Neutrophil (primary cell): Measurements from ENCODE around the gene OR8A1.
A peak's percentile ranks its signal among the peaks of the same experiment; 100 is the strongest.
"Not testable (repeated sequence)": the region's sequence is repeated elsewhere in the genome, so short reads cannot be mapped to it uniquely, and the experiment has no call there.

Experiments used
- H3K27ac ChIP-seq: fragments of 200-600 bp; sonication (generic); 2 replicates; pipeline ENCODE4 v1.5.1; 2016; ENCODE audit warnings: mild to moderate bottlenecking, moderate library complexity
- H3K27me3 ChIP-seq: fragments of 200-600 bp; sonication (generic); 2 replicates; pipeline ENCODE4 v1.6.0; 2016; ENCODE audit warnings: mild to moderate bottlenecking
- H3K36me3 ChIP-seq: fragments of 200-600 bp; sonication (generic); 2 replicates; pipeline ENCODE4 v1.5.1; 2017
- H3K4me1 ChIP-seq, 2 experiments: fragments of 200-600 bp in 1 of 2; sonication (generic) in 1 of 2; 1 replicate in 1 of 2; 2 replicates in 1 of 2; pipeline versions ENCODE4 v1.5.1 to v1.6.1; 2013 to 2016; ENCODE audit warnings: low read depth in 1 of 2, low read length in 1 of 2, mild to moderate bottlenecking in 1 of 2, moderate library complexity in 1 of 2; ENCODE audit not compliant: control insufficient read depth in 1 of 2, insufficient read depth in 1 of 2
- H3K4me3 ChIP-seq, 2 experiments: fragments of 200-600 bp in 1 of 2; sonication (generic) in 1 of 2; 1 replicate in 1 of 2; 2 replicates in 1 of 2; pipeline ENCODE4 v1.5.1; 2013 to 2016; ENCODE audit warnings: low read depth in 1 of 2, low read length in 1 of 2, mild to moderate bottlenecking in 1 of 2, moderate library complexity in 1 of 2
- H3K9me3 ChIP-seq: fragments of 200-600 bp; sonication (generic); 2 replicates; pipeline ENCODE4 v1.5.1; 2016
- CTCF ChIP-seq: fragments of 200-600 bp; sonication (generic); IDR thresholded peaks from 2 replicates; pipeline ENCODE4 v1.5.1; 2016; ENCODE audit warnings: antibody characterized with exemption

Gene OR8A1

GRCh38 chr11:124602193-124602592, 32.4 kb downstream of the OR8A1 start:
- H3K4me1 ChIP-seq, result peaks cover 11 to 14% of the 10 kb centered on the region in 2 experiments
- no peaks in the 10 kb centered on the region for H3K9me3 ChIP-seq
- no peaks in the 10 kb centered on the region for H3K36me3 ChIP-seq
- no peak overlapping the region for H3K27ac ChIP-seq
- TF ChIP-seq CTCF, result no peak
- peaks cover 8% of the 10 kb centered on the region for H3K27me3 ChIP-seq
- no peak overlapping the region for H3K4me3 ChIP-seq

- not testable (repeated sequence) for H3K4me3 ChIP-seq, H3K27ac ChIP-seq, H3K9me3 ChIP-seq, H3K36me3 ChIP-seq, H3K27me3 ChIP-seq
- H3K4me1 ChIP-seq, result peaks cover 11 to 14% of the 10 kb centered on the region in 2 experiments
Observed at GRCh38 chr11:124602723-124603122, 32.9 kb downstream of the OR8A1 start.

GRCh38 chr11:124605719-124606118, 35.9 kb downstream of the OR8A1 start:
- Histone ChIP-seq H3K36me3 (no peaks in the 10 kb centered on the region), H3K9me3 (no peaks in the 10 kb centered on the region), H3K27me3 (no peaks in the 10 kb centered on the region), H3K4me1 (peaks cover 11 to 14% of the 10 kb centered on the region in 2 experiments), H3K4me3 (no peak overlapping the region), H3K27ac (peak overlapping the region; percentile 53)
- TF ChIP-seq CTCF, result no peak

- Histone ChIP-seq H3K9me3 (no peaks in the 10 kb centered on the region), H3K4me3 (no peak overlapping the region), H3K27ac (no peak overlapping the region), H3K4me1 (peaks cover 11 to 14% of the 10 kb centered on the region in 2 experiments), H3K36me3 (no peaks in the 10 kb centered on the region), H3K27me3 (no peaks in the 10 kb centered on the region)
- no peak for TF ChIP-seq CTCF
Observed at GRCh38 chr11:124608147-124608546, 38.4 kb downstream of the OR8A1 start.

- no peaks in the 10 kb centered on the region for H3K36me3 ChIP-seq
- no peak for TF ChIP-seq CTCF
Observed at GRCh38 chr11:124610295-124610694, 40.5 kb downstream of the OR8A1 start.

GRCh38 chr11:124611064-124611463, 41.3 kb downstream of the OR8A1 start, which contains the start of gene PANX3:
Gene PANX3 (plus strand): TSS chr11:124611428. CDS start chr11:124611557, 129 bp downstream.
- H3K4me1 ChIP-seq, result peaks cover 2% of the 10 kb centered on the region in 2 experiments
- no peak within 1 kb of the TSS for H3K4me3 ChIP-seq
- peaks cover 5% of the 10 kb centered on the region for H3K27me3 ChIP-seq
- no peak for TF ChIP-seq CTCF
- no peaks in the 10 kb centered on the region for H3K36me3 ChIP-seq
- no peaks in the 10 kb centered on the region for H3K9me3 ChIP-seq
- no peak within 1 kb of the TSS for H3K27ac ChIP-seq

More at GRCh38 chr11:124610295-124610694, 40.5 kb downstream of the OR8A1 start:
- no peak overlapping the region for H3K27ac ChIP-seq
- no peak overlapping the region for H3K4me3 ChIP-seq
- H3K4me1 ChIP-seq, result peaks cover 10% of the 10 kb centered on the region in 2 experiments
- peaks cover 5% of the 10 kb centered on the region for H3K27me3 ChIP-seq
- no peaks in the 10 kb centered on the region for H3K9me3 ChIP-seq
